Vagina (tissue), 2 donors: ENCODE results near the gene AGT. TPM values are rescaled to one million over a fixed set of nuclear protein-coding genes. Genes with fewer than 3 reads are reported as not detected.
"Not testable (repeated sequence)": the region's sequence is repeated elsewhere in the genome, so short reads cannot be mapped to it uniquely, and the experiment has no call there.

Experiments
- DNase-seq, 2 donors: peaks; one replicate each; pipeline ENCODE4 v3.0.0-alpha.2; 2017; ENCODE audit errors: extremely low spot score in 2 of 2
- H3K27ac ChIP-seq: fragments of 200-600 bp; sonication (generic); one replicate; pipeline ENCODE4 v1.5.1; 2019
- H3K27me3 ChIP-seq: fragments of 200-600 bp; sonication (generic); one replicate; pipeline ENCODE4 v1.5.1; 2019
- H3K36me3 ChIP-seq, 2 donors: fragments of 200-600 bp; sonication (generic); one replicate each; pipeline ENCODE4 v1.5.1; 2017 to 2019
- H3K4me1 ChIP-seq: fragments of 200-600 bp; sonication (generic); one replicate; pipeline ENCODE4 v1.5.1; 2019
- H3K4me3 ChIP-seq, 2 donors: fragments of 200-600 bp; sonication (generic); 1 replicate in 1 of 2; 2 replicates in 1 of 2; pipeline ENCODE4 v1.5.1; 2016 to 2019
- H3K9me3 ChIP-seq: fragments of 200-600 bp; sonication (generic); one replicate; pipeline ENCODE4 v1.5.1; 2019
- CTCF ChIP-seq, 3 experiments: fragments of 450-650 bp in 2 of 3; fragments of 200-600 bp in 1 of 3; sonication (generic) in 1 of 3; IDR thresholded peaks; one replicate each; pipeline ENCODE4 v1.5.1; 2017 to 2019; ENCODE audit warnings: antibody characterized with exemption in 3 of 3, mild to moderate bottlenecking in 2 of 3, moderate library complexity in 2 of 3
- POLR2A ChIP-seq, 2 donors: fragments of 450-650 bp; IDR thresholded peaks; one replicate each; pipeline ENCODE4 v1.6.1; 2017; ENCODE audit warnings: antibody characterized with exemption in 2 of 2, mild to moderate bottlenecking in 2 of 2, moderate library complexity in 2 of 2
- POLR2AphosphoS5 ChIP-seq, 2 donors: sonication (generic); formaldehyde crosslinking; IDR thresholded peaks; one replicate each; pipeline ENCODE4 v1.9.0; 2017; ENCODE audit warnings: antibody characterized with exemption in 2 of 2, mild to moderate bottlenecking in 2 of 2, low read depth in 1 of 2; ENCODE audit not compliant: insufficient read depth in 1 of 2
- intact Hi-C: fragments of 100-400 bp; cut with DNase I; formaldehyde crosslinking; loops from one replicate; pipeline ENCODE4 v1.15.1; 2023
- total RNA-seq: library from RNA; depleted of rRNA; stranded (reverse); fragments of >200 nt; gene quantifications from one replicate; pipeline ENCODE4 v1.2.3, GENCODE V29; 2016

The AGT gene
- total RNA-seq, 1 donor from 2014 or later, result 9.6 TPM

GRCh38 chr1:230728710-230729392, 14.9 kb upstream of the AGT start:
- Histone ChIP-seq H3K4me3 (no peak overlapping the region), H3K27me3 (no peaks in the 10 kb centered on the region), H3K9me3 (no peaks in the 10 kb centered on the region), H3K36me3 (no peaks in the 10 kb centered on the region), H3K27ac (no peak overlapping the region), H3K4me1 (no peaks in the 10 kb centered on the region)
- intact Hi-C loops, result no loop called here
- TF ChIP-seq POLR2AphosphoS5 (IDR thresholded peaks at IDR 0.05; ENCODE audit: insufficient read depth in 1 of 2, low read depth in 1 of 2) (no peak), CTCF (IDR thresholded peaks at IDR 0.05) (no peak), POLR2A (IDR thresholded peaks at IDR 0.05) (no peak)
- DNase-seq, result no peak

GRCh38 chr1:230725256-230726012, 11.5 kb upstream of the AGT start:
- H3K36me3 ChIP-seq, result no peaks in the 10 kb centered on the region
- DNase-seq, result no peak
- TF ChIP-seq CTCF (IDR thresholded peaks at IDR 0.05) (no peak), POLR2A (IDR thresholded peaks at IDR 0.05) (no peak), POLR2AphosphoS5 (IDR thresholded peaks at IDR 0.05; ENCODE audit: insufficient read depth in 1 of 2, low read depth in 1 of 2) (no peak)

GRCh38 chr1:230721849-230722522, 8.1 kb upstream of the AGT start:
- H3K27me3 ChIP-seq, H3K9me3 ChIP-seq, DNase-seq, H3K4me3 ChIP-seq, intact Hi-C loops, H3K27ac ChIP-seq, H3K36me3 ChIP-seq, H3K4me1 ChIP-seq: not testable (repeated sequence)

More at GRCh38 chr1:230725256-230726012, 11.5 kb upstream of the AGT start:
- intact Hi-C loops, result no loop called here
- Histone ChIP-seq H3K4me1 (no peaks in the 10 kb centered on the region), H3K4me3 (no peak overlapping the region), H3K9me3 (no peaks in the 10 kb centered on the region), H3K27me3 (no peaks in the 10 kb centered on the region), H3K27ac (no peak overlapping the region)

GRCh38 chr1:230717251-230717650, 3.3 kb upstream of the AGT start:
- TF ChIP-seq CTCF (IDR thresholded peaks at IDR 0.05) (no peak), POLR2AphosphoS5 (IDR thresholded peaks at IDR 0.05; ENCODE audit: insufficient read depth in 1 of 2, low read depth in 1 of 2) (no peak), POLR2A (IDR thresholded peaks at IDR 0.05) (no peak)
- no peaks in the 10 kb centered on the region for H3K36me3 ChIP-seq
- intact Hi-C loops, result no loop called here
- no peak for DNase-seq
- H3K27ac ChIP-seq, result no peak overlapping the region
- H3K4me3 ChIP-seq, result no peak overlapping the region
- no peaks in the 10 kb centered on the region for H3K27me3 ChIP-seq
- H3K9me3 ChIP-seq, result no peaks in the 10 kb centered on the region
- peaks cover 14% of the 10 kb centered on the region for H3K4me1 ChIP-seq

GRCh38 chr1:230716453-230716852, 2.5 kb upstream of the AGT start:
- H3K9me3 ChIP-seq, DNase-seq, H3K4me3 ChIP-seq, H3K36me3 ChIP-seq, H3K27me3 ChIP-seq, H3K27ac ChIP-seq, intact Hi-C loops: not testable (repeated sequence)
- H3K4me1 ChIP-seq, result peaks cover 14% of the 10 kb centered on the region

- peaks cover 14% of the 10 kb centered on the region for H3K4me1 ChIP-seq
- DNase-seq, result no peak
- no peak overlapping the region for H3K27ac ChIP-seq
- H3K4me3 ChIP-seq, result no peak overlapping the region
- no peaks in the 10 kb centered on the region for H3K27me3 ChIP-seq
- TF ChIP-seq POLR2AphosphoS5 (IDR thresholded peaks at IDR 0.05; ENCODE audit: insufficient read depth in 1 of 2, low read depth in 1 of 2), result no peak
- TF ChIP-seq POLR2A (IDR thresholded peaks at IDR 0.05), result no peak
- TF ChIP-seq CTCF (IDR thresholded peaks at IDR 0.05), result no peak
- intact Hi-C loops, result no loop called here
- H3K9me3 ChIP-seq, result no peaks in the 10 kb centered on the region
- no peaks in the 10 kb centered on the region for H3K36me3 ChIP-seq
These were observed 1.6 kb upstream of the AGT start for GRCh38 chr1:230715510-230715909.
